ENCODE results near the gene RAB10.
"Not testable (repeated sequence)": the region's sequence is repeated elsewhere in the genome, so short reads cannot be mapped to it uniquely, and the experiment has no call there.

The RAB10 gene

GRCh38 chr2:26086779-26087178 is 52.9 kb downstream of the RAB10 start:
- in situ Hi-C loops (cut with HindIII; ENCODE audit: low sequenced_read_pairs), result no loop called here

GRCh38 chr2:26088038-26088643 is 54.3 kb downstream of the RAB10 start:
- in situ Hi-C loops (cut with HindIII; ENCODE audit: low sequenced_read_pairs), result no loop called here

DNA sequence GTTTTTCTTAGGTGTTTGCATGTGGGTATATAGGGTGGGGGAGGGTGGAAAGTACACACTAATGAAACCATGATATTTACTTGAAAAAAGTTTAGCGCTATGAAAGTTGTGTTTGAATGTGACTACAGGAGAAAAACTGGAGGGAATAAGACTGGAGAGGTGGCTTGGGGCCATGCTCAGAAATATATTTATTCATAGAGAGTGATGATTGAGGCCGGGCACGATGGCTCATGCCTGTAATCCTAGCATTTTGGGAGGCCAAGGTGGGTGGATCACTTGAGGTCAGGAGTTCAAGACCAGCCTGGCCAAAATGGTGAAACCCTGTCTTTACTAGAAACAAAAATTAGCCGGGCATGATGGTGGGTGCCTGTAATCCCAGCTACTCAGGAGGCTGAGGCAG is 55.0 kb downstream of the RAB10 start:
- in situ Hi-C loops (cut with HindIII; ENCODE audit: low sequenced_read_pairs), result not testable (repeated sequence)

GRCh38 chr2:26089337-26089736 is 55.5 kb downstream of the RAB10 start:
- in situ Hi-C loops (cut with HindIII; ENCODE audit: low sequenced_read_pairs), result no loop called here

- in situ Hi-C loops (cut with HindIII; ENCODE audit: low sequenced_read_pairs), result no loop called here
Measured at GRCh38 chr2:26095758-26096157, 61.9 kb downstream of the RAB10 start.

DNA sequence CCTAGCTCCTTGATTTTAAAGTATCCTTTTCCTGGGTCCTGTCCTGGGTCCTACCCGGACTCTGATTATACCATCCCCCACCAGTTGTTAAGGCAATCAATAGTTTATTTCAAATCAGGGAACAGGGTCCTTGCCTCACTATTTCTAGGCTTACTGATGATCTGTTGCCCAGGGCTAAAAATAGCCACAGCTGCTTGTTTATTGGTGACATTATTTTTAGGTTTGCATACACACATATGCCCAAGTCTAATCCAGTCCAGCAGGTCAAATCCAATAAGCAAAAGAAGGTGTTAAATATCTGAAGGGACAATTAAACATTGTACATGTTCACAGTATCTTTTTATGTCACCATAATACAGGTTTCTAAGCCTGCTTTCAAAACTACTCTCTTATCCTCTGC is 66.0 kb downstream of the RAB10 start:
- in situ Hi-C loops (cut with HindIII; ENCODE audit: low sequenced_read_pairs), result no loop called here

DNA sequence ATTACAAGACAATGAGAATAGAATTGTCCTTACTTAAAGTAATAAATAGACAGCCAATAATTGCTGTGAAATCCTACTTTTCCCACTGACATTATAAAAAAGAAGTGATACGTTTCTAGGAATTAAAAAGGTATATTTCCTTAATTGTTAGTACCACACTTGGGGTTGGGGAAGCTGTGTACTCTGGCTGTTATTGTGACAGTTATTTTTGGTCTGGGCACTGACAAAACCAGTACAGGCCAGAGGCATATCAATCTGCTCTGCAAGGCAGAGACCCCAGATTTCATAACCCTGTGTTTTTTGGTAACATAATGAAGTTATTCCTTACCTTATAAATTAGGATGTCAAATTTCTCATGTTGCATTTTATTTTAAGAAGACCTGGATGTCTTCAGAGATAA is 66.5 kb downstream of the RAB10 start:
- in situ Hi-C loops (cut with HindIII; ENCODE audit: low sequenced_read_pairs), result no loop called here

GRCh38 chr2:26103752-26104151 is 69.9 kb downstream of the RAB10 start:
- in situ Hi-C loops (cut with HindIII; ENCODE audit: low sequenced_read_pairs), result no loop called here

DNA sequence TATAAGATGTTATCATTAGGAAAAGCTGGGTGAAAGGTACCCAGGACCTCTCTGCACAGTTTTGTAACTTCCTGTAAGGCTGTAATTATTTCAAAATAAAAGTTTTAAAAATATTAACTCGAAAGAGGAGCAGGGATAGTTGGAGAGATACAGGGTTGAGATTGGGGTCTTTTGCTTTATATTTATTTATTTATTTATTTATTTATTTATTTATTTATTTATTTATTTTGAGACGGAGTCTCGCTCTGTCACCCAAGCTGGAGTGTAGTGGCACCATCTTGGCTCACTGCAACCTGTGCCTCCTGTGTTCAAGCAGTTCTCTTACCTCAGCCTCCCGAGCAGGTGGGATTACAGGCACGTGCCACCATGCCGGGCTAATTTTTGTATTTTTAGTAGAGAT is 74.8 kb downstream of the RAB10 start:
- in situ Hi-C loops (cut with HindIII; ENCODE audit: low sequenced_read_pairs), result not testable (repeated sequence)

GRCh38 chr2:26112201-26112600 is 78.3 kb downstream of the RAB10 start:
- in situ Hi-C loops (cut with HindIII; ENCODE audit: low sequenced_read_pairs), result no loop called here

- in situ Hi-C loops (cut with HindIII; ENCODE audit: low sequenced_read_pairs), result no loop called here
Measured at GRCh38 chr2:26114151-26114550, 80.3 kb downstream of the RAB10 start.

GRCh38 chr2:26118682-26119081 is 84.8 kb downstream of the RAB10 start:
- in situ Hi-C loops (cut with HindIII; ENCODE audit: low sequenced_read_pairs), result no loop called here

- in situ Hi-C loops (cut with HindIII; ENCODE audit: low sequenced_read_pairs), result no loop called here
Measured at GRCh38 chr2:26119521-26119920, 85.6 kb downstream of the RAB10 start.

DNA sequence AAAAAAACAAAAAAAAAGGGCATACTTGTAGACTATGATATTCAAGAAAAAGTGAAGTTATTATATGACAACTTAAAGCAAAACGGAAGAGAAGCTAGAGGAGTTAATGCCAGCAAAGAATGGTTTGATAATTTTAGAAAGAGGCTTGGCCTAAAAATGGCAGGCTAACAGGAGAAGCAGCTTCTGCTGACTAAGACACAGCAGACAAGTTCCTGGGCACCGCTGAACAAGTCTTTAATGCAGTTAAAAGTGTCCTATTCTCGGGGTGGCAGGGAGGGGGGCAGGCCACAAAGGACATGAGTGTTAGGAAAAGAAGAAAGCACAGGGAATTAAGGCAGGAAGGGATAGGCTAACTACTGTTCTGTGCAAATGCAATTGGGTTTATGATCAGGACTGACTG is 88.7 kb downstream of the RAB10 start:
- in situ Hi-C loops (cut with HindIII; ENCODE audit: low sequenced_read_pairs), result no loop called here

GRCh38 chr2:26123426-26123825 is 89.5 kb downstream of the RAB10 start:
- in situ Hi-C loops (cut with HindIII; ENCODE audit: low sequenced_read_pairs), result no loop called here

DNA sequence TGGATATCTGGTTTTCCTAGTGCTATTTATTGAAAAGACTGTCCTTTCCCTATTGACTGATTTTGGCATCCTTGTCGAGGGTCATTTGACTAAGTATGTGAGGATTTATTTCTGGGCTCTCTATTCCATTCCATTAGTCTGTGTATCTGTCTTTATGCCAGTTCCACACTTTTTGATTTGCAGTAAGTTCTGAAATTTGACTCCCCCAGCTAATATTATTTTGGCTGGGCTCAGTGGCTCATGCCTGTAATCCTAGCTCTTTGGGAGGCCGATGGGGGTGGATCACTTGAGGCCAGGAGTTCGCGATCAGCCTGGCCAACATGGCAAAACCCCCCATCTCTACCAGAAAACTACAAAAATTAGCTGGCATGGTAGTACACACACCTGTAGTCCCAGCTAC is 92.2 kb downstream of the RAB10 start:
- in situ Hi-C loops (cut with HindIII; ENCODE audit: low sequenced_read_pairs), result no loop called here

DNA sequence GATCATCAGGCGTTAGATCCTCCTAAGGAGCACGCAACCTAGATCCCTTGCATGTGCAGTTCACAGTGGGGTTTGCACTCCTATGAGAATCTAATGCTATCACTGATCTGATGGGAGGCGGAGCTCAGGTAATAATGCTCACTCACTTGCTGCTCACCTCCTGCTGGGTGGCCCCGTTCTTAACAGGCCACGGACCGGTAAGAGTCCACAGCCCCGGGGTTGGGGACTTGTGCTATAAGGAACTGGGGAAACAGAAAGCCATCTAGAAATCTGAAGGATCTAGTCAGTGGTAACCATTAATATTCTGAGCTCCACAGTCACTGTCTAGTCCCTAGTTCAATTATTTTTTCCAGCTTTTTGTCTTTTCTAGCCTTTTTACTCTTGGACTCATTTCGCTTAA is 94.3 kb downstream of the RAB10 start:
- in situ Hi-C loops (cut with HindIII; ENCODE audit: low sequenced_read_pairs), result no loop called here

GRCh38 chr2:26130763-26131162 is 96.9 kb downstream of the RAB10 start:
- in situ Hi-C loops (cut with HindIII; ENCODE audit: low sequenced_read_pairs), result no loop called here

DNA sequence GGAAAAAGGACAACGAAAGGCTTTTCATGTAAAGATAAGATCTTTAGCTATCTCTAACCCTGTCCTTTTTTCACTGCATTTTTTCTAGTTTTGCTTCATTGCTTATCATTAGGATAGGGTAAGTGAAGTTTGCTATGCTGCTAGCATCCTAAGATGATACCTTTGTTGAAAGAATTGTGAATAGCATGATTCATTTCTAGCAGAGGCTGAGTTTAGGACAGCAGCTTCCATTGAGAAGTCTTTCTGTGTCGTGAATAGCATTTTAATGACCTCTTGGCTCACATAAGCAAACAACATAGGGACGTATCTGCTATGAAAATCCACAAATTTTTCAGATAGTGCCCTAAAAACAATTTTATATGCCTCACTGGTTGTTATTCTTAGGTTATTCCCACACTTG is 102.6 kb downstream of the RAB10 start:
- in situ Hi-C loops (cut with HindIII; ENCODE audit: low sequenced_read_pairs), result no loop called here

GRCh38 chr2:26139269-26140183 is 105.6 kb downstream of the RAB10 start:
- in situ Hi-C loops (cut with HindIII; ENCODE audit: low sequenced_read_pairs), result no loop called here

DNA sequence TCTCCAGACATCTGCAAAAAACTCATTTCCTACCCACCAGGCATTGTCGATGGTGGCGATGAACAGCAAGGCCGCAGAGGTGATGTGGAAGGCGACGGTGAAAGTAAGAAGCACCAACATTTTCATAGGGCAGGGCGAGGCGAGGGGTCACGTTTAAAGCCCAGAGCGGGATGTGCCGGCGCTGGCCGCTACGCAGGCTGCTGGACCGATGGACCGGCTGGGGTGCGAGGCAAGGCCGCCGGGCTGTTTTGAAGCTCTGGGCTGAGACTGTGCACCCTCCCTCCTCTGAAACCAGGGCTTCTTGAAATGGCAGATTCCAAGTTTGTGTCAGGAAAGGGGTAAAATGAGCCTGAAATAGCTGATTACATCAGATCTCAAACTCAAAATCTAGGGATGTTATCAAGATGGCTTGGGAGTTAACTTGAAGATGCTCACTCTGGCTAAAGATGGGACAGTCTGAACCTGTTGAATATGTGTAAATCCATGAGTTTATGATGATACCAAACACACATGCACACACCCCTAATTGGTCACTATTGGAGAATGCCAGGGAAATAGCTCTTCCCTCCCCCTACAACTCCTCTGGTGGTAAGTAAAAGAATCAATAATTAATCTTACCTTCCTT is 107.4 kb downstream of the RAB10 start:
- in situ Hi-C loops (cut with HindIII; ENCODE audit: low sequenced_read_pairs), result no loop called here

GRCh38 chr2:26144031-26144430 is 110.1 kb downstream of the RAB10 start:
- in situ Hi-C loops (cut with HindIII; ENCODE audit: low sequenced_read_pairs), result no loop called here

Data from DLD1 (cell line).